Lower lobe of right lung (tissue), 2 donors: ENCODE results near the gene ATP7A. TPM values are rescaled to one million over a fixed set of nuclear protein-coding genes. Genes with fewer than 3 reads are reported as not detected.

Experiments
- ATAC-seq, 2 donors: fragments of 200-7000 bp; cut with Tn5 transposase; one replicate each; pipeline ENCODE4 v1.9.1; 2020 to 2022; ENCODE audit warnings: mild to moderate bottlenecking in 2 of 2, moderate library complexity in 2 of 2
- DNase-seq: peaks from one replicate; pipeline ENCODE4 v3.0.0-alpha.2; 2020
- H3K27ac ChIP-seq: fragments of 200-600 bp; one replicate; pipeline ENCODE4 v1.8.0; 2022
- H3K27me3 ChIP-seq: fragments of 200-600 bp; one replicate; pipeline ENCODE4 v1.8.0; 2022; ENCODE audit warnings: low read depth
- H3K36me3 ChIP-seq: fragments of 200-600 bp; one replicate; pipeline ENCODE4 v1.8.0; 2022; ENCODE audit warnings: mild to moderate bottlenecking
- H3K4me1 ChIP-seq: fragments of 200-600 bp; one replicate; pipeline ENCODE4 v1.8.0; 2022
- H3K4me3 ChIP-seq: fragments of 200-600 bp; one replicate; pipeline ENCODE4 v1.8.0; 2022; ENCODE audit warnings: mild to moderate bottlenecking
- H3K9me3 ChIP-seq: fragments of 200-600 bp; one replicate; pipeline ENCODE4 v1.8.0; 2022
- CTCF ChIP-seq: fragments of 200-600 bp; IDR thresholded peaks from one replicate; pipeline ENCODE4 v1.8.0; 2022; ENCODE audit warnings: antibody characterized with exemption, mild to moderate bottlenecking
- intact Hi-C: fragments of 100-400 bp; cut with DNase I; formaldehyde crosslinking; loops from one replicate; pipeline ENCODE4 v1.11.0; 2022
- total RNA-seq: library from RNA; stranded (reverse); fragmentation: NEBNext Ultra II Directional; extraction: Animal tissue kit (Norgen Biotek cat#: 25700); gene quantifications from one replicate; pipeline ENCODE4 v1.2.1, GENCODE V29; 2021
- donor health status: DM: no; HTN: yes; CAD: no; lungs with severe emphysema.

ATP7A gene
- total RNA-seq, 1 donor from 2014 or later: 17.8 TPM

- no peak for DNase-seq
- no peak for ATAC-seq
Measured at GRCh38 chrX:78092296-78092695, 181.8 kb downstream of the ATP7A start.

DNA sequence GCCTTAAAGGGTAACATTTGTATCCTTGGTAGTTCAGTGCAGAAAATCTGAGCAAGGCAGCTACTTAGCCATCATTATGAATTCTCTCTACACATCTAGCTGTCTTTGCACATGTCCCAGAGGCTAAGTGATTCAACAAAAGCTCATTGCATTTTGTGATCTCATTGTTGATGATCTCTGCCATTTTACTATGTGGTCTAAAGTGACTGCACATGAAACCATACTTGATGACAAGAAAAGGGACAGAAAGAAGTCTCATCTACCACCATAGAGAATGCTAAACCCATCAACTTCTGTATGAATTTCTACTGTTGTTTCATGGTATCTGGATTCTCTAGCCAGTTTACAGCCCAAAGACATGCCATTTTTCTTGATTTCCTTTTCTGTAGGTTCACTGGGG is 187.6 kb downstream of the ATP7A start:
- TF ChIP-seq CTCF: no peak
- no peaks in the 10 kb centered on the region for H3K27me3 ChIP-seq
- no peaks in the 10 kb centered on the region for H3K4me1 ChIP-seq
- intact Hi-C loops: no loop called here
- no peak overlapping the region for H3K27ac ChIP-seq
- H3K9me3 ChIP-seq: no peaks in the 10 kb centered on the region
- no peaks in the 10 kb centered on the region for H3K36me3 ChIP-seq
- H3K4me3 ChIP-seq: no peak overlapping the region
- no peak for DNase-seq
- no peak for ATAC-seq

More at GRCh38 chrX:78092296-78092695, 181.8 kb downstream of the ATP7A start:
- H3K9me3 ChIP-seq: no peaks in the 10 kb centered on the region
- no peak overlapping the region for H3K4me3 ChIP-seq
- no peaks in the 10 kb centered on the region for H3K36me3 ChIP-seq
- no peak for TF ChIP-seq CTCF
- intact Hi-C loops: no loop called here
- no peak overlapping the region for H3K27ac ChIP-seq
- H3K27me3 ChIP-seq: no peaks in the 10 kb centered on the region
- no peaks in the 10 kb centered on the region for H3K4me1 ChIP-seq

Other genes starting within 250 kb of the ATP7A start
- gene ATRX, start 124.5 kb upstream of the ATP7A start, total RNA-seq: 88.8 TPM
- gene MAGT1, start 15.3 kb upstream of the ATP7A start, total RNA-seq: 57.9 TPM
- 174 TPM for gene COX7B, start 11.2 kb upstream of the ATP7A start, total RNA-seq
- gene PGAM4, start 58.9 kb downstream of the ATP7A start, total RNA-seq: not detected
- 261 TPM for gene PGK1, start 193.6 kb downstream of the ATP7A start, total RNA-seq
- gene TAF9B, start 229.0 kb downstream of the ATP7A start, total RNA-seq: 12.5 TPM